GM23248 (cell line): Measurements from ENCODE around the gene MDH2. TPM values are rescaled to one million over a fixed set of nuclear protein-coding genes. Genes with fewer than 3 reads are reported as not detected.

Source experiments
- DNase-seq: peaks from one replicate; pipeline ENCODE4 v3.0.0-alpha.2; 2015
- H2AFZ ChIP-seq: fragments of 200-600 bp; sonication (generic); 2 replicates; pipeline ENCODE4 v1.6.1; 2016; ENCODE audit warnings: antibody characterized with exemption
- H3F3A ChIP-seq: fragments of 200-600 bp; sonication (generic); 2 replicates; pipeline ENCODE4 v1.6.1; 2016; ENCODE audit warnings: mild to moderate bottlenecking, antibody characterized with exemption, mixed run types; ENCODE audit not compliant: insufficient read depth
- H3K27ac ChIP-seq: fragments of 200-600 bp; sonication (generic); 2 replicates; pipeline ENCODE4 v1.5.1; 2016; ENCODE audit warnings: mild to moderate bottlenecking
- H3K27me3 ChIP-seq: fragments of 200-600 bp; sonication (generic); replicated peaks from 2 replicates; pipeline ENCODE4 v1.6.1; 2016; ENCODE audit warnings: mild to moderate bottlenecking; ENCODE audit not compliant: insufficient read depth
- H3K36me3 ChIP-seq: fragments of 200-600 bp; sonication (generic); 2 replicates; pipeline ENCODE4 v1.6.1; 2016; ENCODE audit warnings: low read depth, mild to moderate bottlenecking
- H3K4me1 ChIP-seq: fragments of 200-600 bp; sonication (generic); 2 replicates; pipeline ENCODE4 v1.6.1; 2016; ENCODE audit warnings: mild to moderate bottlenecking; ENCODE audit not compliant: insufficient read depth
- H3K4me2 ChIP-seq: fragments of 200-600 bp; sonication (generic); one replicate; pipeline ENCODE4 v1.6.1; 2016; ENCODE audit warnings: mild to moderate bottlenecking; ENCODE audit not compliant: unreplicated experiment
- H3K4me3 ChIP-seq: fragments of 200-600 bp; sonication (generic); 2 replicates; pipeline ENCODE4 v1.5.1; 2016; ENCODE audit warnings: mild to moderate bottlenecking
- H3K79me2 ChIP-seq: fragments of 200-600 bp; sonication (generic); 2 replicates; pipeline ENCODE4 v1.6.1; 2016; ENCODE audit warnings: mild to moderate bottlenecking; ENCODE audit not compliant: insufficient read depth
- H3K9ac ChIP-seq: fragments of 200-600 bp; sonication (generic); 2 replicates; pipeline ENCODE4 v1.6.1; 2016; ENCODE audit warnings: mild to moderate bottlenecking
- H3K9me2 ChIP-seq: fragments of 200-600 bp; sonication (generic); 2 replicates; pipeline ENCODE4 v1.6.1; 2016; ENCODE audit warnings: mixed run types, mild to moderate bottlenecking, moderate library complexity; ENCODE audit not compliant: insufficient read depth
- H3K9me3 ChIP-seq: fragments of 200-600 bp; sonication (generic); one replicate; pipeline ENCODE4 v1.6.1; 2017; ENCODE audit warnings: low read depth
- H4K20me1 ChIP-seq: fragments of 200-600 bp; sonication (generic); 2 replicates; pipeline ENCODE4 v1.6.0; 2016; ENCODE audit not compliant: insufficient read depth
- EZH2 ChIP-seq: fragments of 200-600 bp; sonication (generic); IDR thresholded peaks from 2 replicates; pipeline ENCODE4 v1.6.1; 2018; ENCODE audit warnings: antibody characterized with exemption, mild to moderate bottlenecking; ENCODE audit not compliant: insufficient read depth, poor library complexity, severe bottlenecking
- EZH2phosphoT487 ChIP-seq: fragments of 200-600 bp; sonication (generic); IDR thresholded peaks from 2 replicates; pipeline ENCODE4 v1.6.1; 2018; ENCODE audit warnings: antibody characterized with exemption, moderate library complexity, mild to moderate bottlenecking, low read depth; ENCODE audit not compliant: insufficient read depth
- WGBS, 2 experiments: methylation state at CpG; one replicate each; pipeline ENCODE4 v1.1.6; 2015 to 2017; ENCODE audit warnings: low lambda C conversion rate in 2 of 2, low coverage in 1 of 2; ENCODE audit errors: missing lambda C conversion rate in 2 of 2; 5-methylcytosine and 5-hydroxymethylcytosine counted together
- in situ Hi-C: fragments of 300-500 bp; cut with MboI; formaldehyde crosslinking; loops from 2 replicates; pipeline ENCODE4 v1.15.0; 2020
- polyA plus RNA-seq: library from polyadenylated mRNA; unstranded; fragments of >200 nt; fragmentation: Nextera tagmentation; extraction: Ambion mirVana; gene quantifications from 2 replicates; pipeline ENCODE4 v1.2.1, GENCODE V29; 2016
- total RNA-seq: library from RNA; depleted of rRNA; stranded (reverse); fragments of >200 nt; shearing (Covaris generic); gene quantifications from 2 replicates; pipeline ENCODE4 v1.2.3, GENCODE V29; 2014

Gene MDH2
- total and polyA plus RNA-seq, 2 experiments from 2014 or later, result 72.4 to 250 TPM

- in situ Hi-C loops, result no loop called here
- Histone ChIP-seq H4K20me1 (no peaks in the 10 kb centered on the region), H3F3A (peaks cover 23% of the 10 kb centered on the region), H3K4me3 (no peak overlapping the region), H3K79me2 (no peaks in the 10 kb centered on the region), H3K4me1 (peaks cover 7% of the 10 kb centered on the region), H3K4me2 (peak overlapping the region; percentile 4), H3K9ac (0 out of 2 replicates have a peak overlapping the region, but pooled peaks have one; percentile 29), H3K9me2 (no peaks in the 10 kb centered on the region), H3K9me3 (no peaks in the 10 kb centered on the region), H3K27ac (0 out of 2 replicates have a peak overlapping the region, but pooled peaks have one; percentile 16), H3K27me3 (no peaks in the 10 kb centered on the region), H3K36me3 (peaks cover 10% of the 10 kb centered on the region; the same call in 1 of the 2 replicates), H2AFZ (no peak overlapping the region)
- peak; percentile 93 for DNase-seq
- 0 to 8% methylated on average over 8 of the region's 8 CpGs for WGBS, 2 experiments
- TF ChIP-seq EZH2, result no peak
- TF ChIP-seq EZH2phosphoT487, result no peak
Observed at GRCh38 chr7:76069238-76069638, 21.3 kb downstream of the MDH2 start.

GRCh38 chr7:76071316-76072242, 23.7 kb downstream of the MDH2 start:
- Histone ChIP-seq H3K27ac (no peak overlapping the region), H3K4me2 (no peak overlapping the region), H3K36me3 (no peaks in the 10 kb centered on the region), H3K9me3 (no peaks in the 10 kb centered on the region), H3K4me1 (peaks cover 7% of the 10 kb centered on the region), H4K20me1 (no peaks in the 10 kb centered on the region), H3F3A (peaks cover 23% of the 10 kb centered on the region), H3K79me2 (no peaks in the 10 kb centered on the region), H3K4me3 (no peak overlapping the region), H2AFZ (no peak overlapping the region), H3K27me3 (no peaks in the 10 kb centered on the region), H3K9ac (no peak overlapping the region), H3K9me2 (no peaks in the 10 kb centered on the region)
- TF ChIP-seq EZH2phosphoT487, result no peak
- TF ChIP-seq EZH2, result no peak
- WGBS, 2 experiments, result 91 to 93% methylated on average over 27 to 47 of the region's 47 CpGs
- in situ Hi-C loops, result no loop called here
- no peak for DNase-seq

GRCh38 chr7:76072243-76073148, 24.6 kb downstream of the MDH2 start:
- H3K9me3 ChIP-seq, result no peaks in the 10 kb centered on the region
- peaks cover 7% of the 10 kb centered on the region for H3K4me1 ChIP-seq
- TF ChIP-seq EZH2phosphoT487 (no peak), EZH2 (no peak)
- no peak overlapping the region for H2AFZ ChIP-seq
- WGBS, 2 experiments, result 95 to 96% methylated on average over 46 to 47 of the region's 47 CpGs
- H3K36me3 ChIP-seq, result no peaks in the 10 kb centered on the region
- H3K4me3 ChIP-seq, result no peak overlapping the region
- no peaks in the 10 kb centered on the region for H4K20me1 ChIP-seq
- no peaks in the 10 kb centered on the region for H3K79me2 ChIP-seq
- no peak overlapping the region for H3K9ac ChIP-seq
- DNase-seq, result no peak
- no peaks in the 10 kb centered on the region for H3K27me3 ChIP-seq
- peaks cover 22% of the 10 kb centered on the region for H3F3A ChIP-seq
- in situ Hi-C loops, result no loop called here
- H3K4me2 ChIP-seq, result no peak overlapping the region
- no peak overlapping the region for H3K27ac ChIP-seq
- H3K9me2 ChIP-seq, result no peaks in the 10 kb centered on the region

- in situ Hi-C loops, result no loop called here
Observed at GRCh38 chr7:76073335-76073990, 25.6 kb downstream of the MDH2 start.

More at GRCh38 chr7:76073335-76073990, 25.6 kb downstream of the MDH2 start:
- Histone ChIP-seq H3F3A (peaks cover 18% of the 10 kb centered on the region; the same call in 1 of the 2 replicates), H3K9me3 (no peaks in the 10 kb centered on the region), H3K4me2 (no peak overlapping the region), H3K27me3 (no peaks in the 10 kb centered on the region), H3K4me1 (peaks cover 7% of the 10 kb centered on the region), H3K9ac (no peak overlapping the region), H3K4me3 (no peak overlapping the region), H3K9me2 (no peaks in the 10 kb centered on the region), H3K36me3 (no peaks in the 10 kb centered on the region), H2AFZ (no peak overlapping the region), H3K79me2 (no peaks in the 10 kb centered on the region), H4K20me1 (no peaks in the 10 kb centered on the region), H3K27ac (no peak overlapping the region)
- WGBS, 2 experiments, result 96 to 98% methylated on average over 35 to 45 of the region's 45 CpGs
- no peak for TF ChIP-seq EZH2phosphoT487
- TF ChIP-seq EZH2, result no peak
- no peak for DNase-seq
